Psoas muscle (tissue), 8 donors: Measurements from ENCODE around the gene VPS54. TPM values are rescaled to one million over a fixed set of nuclear protein-coding genes. Genes with fewer than 3 reads are reported as not detected.
"Not testable (repeated sequence)": the region's sequence is repeated elsewhere in the genome, so short reads cannot be mapped to it uniquely, and the experiment has no call there.

Source experiments
- ATAC-seq, 4 donors: fragments of 200-7000 bp; cut with Tn5 transposase; one replicate each; pipeline ENCODE4 v1.9.1; 2020; ENCODE audit warnings: moderate library complexity in 3 of 4, mild to moderate bottlenecking in 2 of 4
- DNase-seq, 2 donors: peaks; one replicate each; pipeline ENCODE4 v3.0.0-alpha.2; 2020
- H3K27ac ChIP-seq: fragments of 200-600 bp; one replicate; pipeline ENCODE4 v1.8.0; 2022
- H3K27me3 ChIP-seq, 3 donors: fragments of 200-600 bp in 1 of 3; one replicate each; pipeline versions ENCODE4 v1.6.1 to v1.8.0; 2013 to 2022; ENCODE audit warnings: low read length in 2 of 3, mild to moderate bottlenecking in 2 of 3, moderate library complexity in 1 of 3; ENCODE audit not compliant: insufficient read depth in 3 of 3
- H3K36me3 ChIP-seq, 2 donors: fragments of 200-600 bp in 1 of 2; one replicate each; pipeline versions ENCODE4 v1.6.1 to v1.8.0; 2013 to 2022; ENCODE audit warnings: low read depth in 1 of 2, mild to moderate bottlenecking in 1 of 2, moderate library complexity in 1 of 2; ENCODE audit not compliant: insufficient read depth in 1 of 2
- H3K4me1 ChIP-seq: fragments of 200-600 bp; one replicate; pipeline ENCODE4 v1.8.0; 2022
- H3K4me3 ChIP-seq: fragments of 200-600 bp; one replicate; pipeline ENCODE4 v1.8.0; 2022; ENCODE audit warnings: mild to moderate bottlenecking
- H3K9me3 ChIP-seq: fragments of 200-600 bp; one replicate; pipeline ENCODE4 v1.8.0; 2022
- WGBS, 3 donors: extraction: QIAGEN DNeasy Blood & Tissue Kit; methylation state at CpG; one replicate each; pipeline versions ENCODE4 v1.1.6 to v1.1.7; 2013; 5-methylcytosine and 5-hydroxymethylcytosine counted together
- intact Hi-C, 2 donors: fragments of 100-400 bp; cut with DNase I; formaldehyde crosslinking; loops; one replicate each; pipeline versions ENCODE4 v1.11.0 to v1.14.2; 2022
- polyA plus RNA-seq, 3 donors: library from polyadenylated mRNA; stranded (reverse); fragments of 200-250 nt; gene quantifications; one replicate each; pipeline ENCODE4 v1.2.3, GENCODE V29; 2013
- total RNA-seq, 4 donors: library from RNA; stranded (reverse); fragmentation: NEBNext Ultra II Directional in 2 of 4; extraction: Animal tissue kit (Norgen Biotek cat#: 25700) in 2 of 4; gene quantifications; one replicate each; pipeline versions ENCODE4 v1.2.1 to v1.2.4, GENCODE V29; 2021 to 2023
- TF ChIP-seq, protein P1 (sequence below): fragments of 200-600 bp; IDR thresholded peaks from one replicate; pipeline ENCODE4 v1.8.0; 2022; ENCODE audit warnings: antibody characterized with exemption
- donor health status: healthy with polysubstance abuse.
- donor health status: DM: no; HTN: no; CAD: no; lungs with moderate emphysema.
- donor health status: Bipolar disorder and iron deficiency.
- donor health status: healthy.
- donor health status: DM: yes; HTN: yes; CAD: no.
- donor health status: DM: no; HTN: no; CAD: no.
- donor health status: DM: no; HTN: no; CAD: no.
- donor health status: DM: yes; HTN: yes; CAD: no.

Gene VPS54
- total and polyA plus RNA-seq, 7 donors = 5.1 to 9.9 (median 8.2) TPM

GRCh38 chr2:63976125-63976510 is 43.1 kb downstream of the VPS54 start:
- H3K27ac ChIP-seq = no peak overlapping the region
- no peaks in the 10 kb centered on the region for H3K9me3 ChIP-seq
- no peaks in the 10 kb centered on the region for H3K27me3 ChIP-seq
- WGBS, 3 donors = 97 to 99% (median 99%) methylated on average over 7 of the region's 7 CpGs
- no peak overlapping the region for H3K4me3 ChIP-seq
- DNase-seq (no peak), ATAC-seq (no peak)
- intact Hi-C loops = no loop called here
- TF ChIP-seq, protein P1, sequence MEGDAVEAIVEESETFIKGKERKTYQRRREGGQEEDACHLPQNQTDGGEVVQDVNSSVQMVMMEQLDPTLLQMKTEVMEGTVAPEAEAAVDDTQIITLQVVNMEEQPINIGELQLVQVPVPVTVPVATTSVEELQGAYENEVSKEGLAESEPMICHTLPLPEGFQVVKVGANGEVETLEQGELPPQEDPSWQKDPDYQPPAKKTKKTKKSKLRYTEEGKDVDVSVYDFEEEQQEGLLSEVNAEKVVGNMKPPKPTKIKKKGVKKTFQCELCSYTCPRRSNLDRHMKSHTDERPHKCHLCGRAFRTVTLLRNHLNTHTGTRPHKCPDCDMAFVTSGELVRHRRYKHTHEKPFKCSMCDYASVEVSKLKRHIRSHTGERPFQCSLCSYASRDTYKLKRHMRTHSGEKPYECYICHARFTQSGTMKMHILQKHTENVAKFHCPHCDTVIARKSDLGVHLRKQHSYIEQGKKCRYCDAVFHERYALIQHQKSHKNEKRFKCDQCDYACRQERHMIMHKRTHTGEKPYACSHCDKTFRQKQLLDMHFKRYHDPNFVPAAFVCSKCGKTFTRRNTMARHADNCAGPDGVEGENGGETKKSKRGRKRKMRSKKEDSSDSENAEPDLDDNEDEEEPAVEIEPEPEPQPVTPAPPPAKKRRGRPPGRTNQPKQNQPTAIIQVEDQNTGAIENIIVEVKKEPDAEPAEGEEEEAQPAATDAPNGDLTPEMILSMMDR = no peak
- H3K4me1 ChIP-seq = no peaks in the 10 kb centered on the region
- H3K36me3 ChIP-seq = peaks cover 0 to 66% of the 10 kb centered on the region in 2 donors

DNA sequence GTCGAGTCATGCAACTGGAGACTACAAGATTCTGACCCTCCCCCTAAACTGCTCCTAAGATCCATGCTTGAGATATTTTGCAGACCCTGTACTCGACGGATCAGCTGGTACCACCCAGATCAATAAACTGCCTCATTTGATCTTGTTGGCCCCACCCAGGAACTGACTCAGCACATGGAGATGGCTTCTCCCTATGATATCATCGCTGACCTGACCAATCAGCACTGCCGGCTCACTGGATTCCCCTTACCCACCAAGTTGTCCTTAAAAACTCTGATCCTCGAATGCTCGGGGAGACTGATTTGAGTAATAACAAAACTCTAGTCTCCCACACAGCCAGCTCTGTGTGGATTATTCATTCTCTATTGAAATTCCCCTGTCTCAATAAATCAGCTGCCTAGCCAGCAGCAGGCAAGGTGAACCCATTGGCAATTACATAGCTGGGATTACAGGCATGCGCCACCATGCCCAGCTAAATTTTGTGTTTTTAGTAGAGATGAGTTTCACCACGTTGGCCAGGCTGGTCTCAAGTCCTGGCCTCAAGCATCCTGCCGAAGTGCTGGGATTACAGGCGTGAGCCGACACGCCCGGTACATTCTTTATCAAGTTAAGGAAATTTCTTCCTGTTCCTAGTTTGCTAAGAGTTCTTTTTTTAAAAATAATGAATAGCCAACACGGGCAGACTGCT is 43.6 kb downstream of the VPS54 start:
- no peak for DNase-seq
- intact Hi-C loops = no loop called here
- Histone ChIP-seq H3K9me3 (no peaks in the 10 kb centered on the region), H3K27ac (no peak overlapping the region), H3K4me1 (no peaks in the 10 kb centered on the region), H3K27me3 (no peaks in the 10 kb centered on the region), H3K36me3 (peaks cover 0 to 66% of the 10 kb centered on the region in 2 donors), H3K4me3 (no peak overlapping the region)
- TF ChIP-seq, protein P1 = no peak
- 92 to 96% (median 95%) methylated on average over 15 of the region's 15 CpGs for WGBS, 3 donors
- no peak for ATAC-seq

DNA sequence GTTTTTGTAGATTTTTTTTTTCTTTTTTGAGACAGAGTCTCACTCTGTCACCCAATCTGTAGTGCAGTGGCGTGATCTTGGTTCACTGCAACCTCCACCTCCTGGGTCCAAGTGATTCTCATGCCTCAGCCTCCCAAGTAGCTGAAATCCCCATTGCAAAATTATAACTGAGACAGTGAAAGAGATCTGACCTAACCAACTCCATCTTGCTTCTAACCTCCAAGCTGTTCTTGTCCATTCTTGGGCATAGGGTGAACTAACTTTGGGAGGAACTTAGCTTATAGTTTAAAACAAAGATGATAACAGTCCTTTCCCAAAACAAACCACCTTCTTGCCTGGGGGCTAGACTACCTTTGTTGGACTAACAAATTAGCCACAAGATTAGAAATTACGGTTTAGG is 44.2 kb downstream of the VPS54 start:
- ATAC-seq, H3K9me3 ChIP-seq, H3K27ac ChIP-seq, intact Hi-C loops, H3K27me3 ChIP-seq, H3K4me1 ChIP-seq, H3K4me3 ChIP-seq, DNase-seq: not testable (repeated sequence)
- WGBS, 3 donors = 96 to 100% (median 99%) methylated on average over 2 of the region's 2 CpGs
- H3K36me3 ChIP-seq = peaks cover 0 to 63% of the 10 kb centered on the region in 2 donors

DNA sequence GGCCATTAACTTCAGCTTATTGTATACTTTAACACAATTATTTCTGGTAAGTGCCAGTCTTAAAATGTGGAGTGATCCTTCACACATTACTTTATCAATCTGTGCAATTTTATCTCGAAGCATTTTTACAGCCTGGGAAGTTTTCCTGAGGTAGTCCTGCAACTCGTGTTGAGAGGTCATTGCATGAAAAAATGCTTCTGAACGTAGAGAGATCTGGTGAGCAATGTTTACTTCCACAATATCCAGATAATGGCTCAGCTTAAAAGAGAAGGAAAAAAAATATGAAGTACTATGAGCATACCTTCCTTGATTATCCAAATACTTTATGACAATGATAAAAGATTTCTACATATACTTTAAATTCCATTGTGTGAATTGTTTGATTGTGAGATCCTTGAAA is 57.0 kb downstream of the VPS54 start:
- H3K27ac ChIP-seq = no peak overlapping the region
- no peaks in the 10 kb centered on the region for H3K4me1 ChIP-seq
- peaks cover 0 to 61% of the 10 kb centered on the region in 2 donors for H3K36me3 ChIP-seq
- no peaks in the 10 kb centered on the region for H3K9me3 ChIP-seq
- no peak overlapping the region for H3K4me3 ChIP-seq
- intact Hi-C loops = no loop called here
- H3K27me3 ChIP-seq = no peaks in the 10 kb centered on the region
- no peak for DNase-seq
- WGBS, 3 donors = 80 to 90% (median 87%) methylated on average over 3 of the region's 3 CpGs
- TF ChIP-seq, protein P1 = no peak
- ATAC-seq = no peak

- no peaks in the 10 kb centered on the region for H3K9me3 ChIP-seq
- no peak overlapping the region for H3K27ac ChIP-seq
- no peak overlapping the region for H3K4me3 ChIP-seq
- H3K27me3 ChIP-seq = no peaks in the 10 kb centered on the region
- TF ChIP-seq, protein P1 = no peak
- peaks cover 4 to 28% of the 10 kb centered on the region in 2 donors for H3K36me3 ChIP-seq
- DNase-seq (no peak), ATAC-seq (no peak)
- no peaks in the 10 kb centered on the region for H3K4me1 ChIP-seq
- intact Hi-C loops = no loop called here
Observed at GRCh38 chr2:63950414-63950813, 68.8 kb downstream of the VPS54 start.
